ENCODE measurements around the gene SCYGR7. TPM values are rescaled to one million over a fixed set of nuclear protein-coding genes. Genes with fewer than 3 reads are reported as not detected.
"Not testable (repeated sequence)": the region's sequence is repeated elsewhere in the genome, so short reads cannot be mapped to it uniquely, and the experiment has no call there.

The SCYGR7 gene, protein sequence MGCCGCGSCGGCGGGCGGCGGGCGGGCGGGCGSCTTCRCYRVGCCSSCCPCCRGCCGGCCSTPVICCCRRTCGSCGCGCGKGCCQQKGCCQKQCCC
- not detected in 2 replicates for total RNA-seq

DNA sequence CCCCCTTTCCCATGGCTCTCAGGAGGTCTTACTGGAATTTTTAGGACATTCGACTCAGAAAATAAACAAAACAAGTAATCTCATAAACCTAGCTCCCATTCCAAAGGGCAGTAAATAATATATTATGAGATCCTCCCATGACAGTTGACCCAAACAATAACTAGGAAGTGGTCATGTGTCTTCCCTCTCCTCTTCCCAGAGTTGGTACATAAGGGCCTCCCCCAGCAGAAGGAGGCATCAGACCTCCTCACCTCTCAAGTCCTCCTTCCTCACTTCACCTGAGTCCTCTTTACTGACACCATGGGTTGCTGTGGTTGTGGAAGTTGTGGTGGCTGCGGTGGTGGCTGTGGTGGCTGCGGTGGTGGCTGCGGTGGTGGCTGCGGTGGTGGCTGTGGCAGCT lies at the start of gene SCYGR7:
TSS of gene SCYGR7 (plus strand) at position 301 of the 400 bp plus-strand sequence. CDS start at position 301, 0 bp downstream.
- no peak for DNase-seq

DNA sequence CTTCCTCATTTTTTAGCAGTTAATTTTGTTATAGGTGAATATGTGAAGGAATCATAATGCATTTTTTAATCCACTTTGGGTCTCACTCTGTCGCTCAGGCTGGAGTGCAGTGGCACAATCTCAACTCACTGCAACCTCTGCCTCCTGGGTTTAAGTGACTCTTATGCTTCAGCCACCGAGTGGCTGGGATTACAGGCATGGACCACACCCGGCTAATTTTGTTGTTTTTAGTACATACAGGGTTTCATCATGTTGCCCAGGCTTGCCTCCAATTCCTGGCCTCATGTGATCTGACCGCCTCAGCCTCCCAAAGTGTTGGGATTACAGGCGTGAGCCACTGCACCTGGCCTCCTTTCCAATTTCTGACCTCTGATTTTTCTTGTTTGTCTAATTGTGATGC lies 43.9 kb upstream of the SCYGR7 start:
- DNase-seq: no peak

DNA sequence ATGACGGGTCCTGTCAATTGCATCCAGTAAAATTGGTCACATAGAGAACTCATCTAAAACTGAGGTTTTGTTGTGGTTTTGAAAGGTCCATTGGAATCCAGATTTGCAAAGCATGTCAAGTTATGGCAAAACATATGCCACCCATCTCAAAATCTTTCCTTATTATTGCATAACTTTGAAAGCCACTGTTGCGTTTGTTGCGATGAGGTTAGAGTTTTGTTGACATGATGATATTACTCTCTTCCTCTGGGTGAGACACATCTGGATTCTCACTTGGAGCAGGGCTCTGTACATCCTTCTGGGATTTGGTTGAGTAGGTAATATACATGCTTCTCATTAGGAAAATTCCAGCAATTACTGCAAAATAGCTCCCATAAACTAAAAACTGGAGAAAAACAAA lies 40.9 kb upstream of the SCYGR7 start:
- DNase-seq: no peak

DNA sequence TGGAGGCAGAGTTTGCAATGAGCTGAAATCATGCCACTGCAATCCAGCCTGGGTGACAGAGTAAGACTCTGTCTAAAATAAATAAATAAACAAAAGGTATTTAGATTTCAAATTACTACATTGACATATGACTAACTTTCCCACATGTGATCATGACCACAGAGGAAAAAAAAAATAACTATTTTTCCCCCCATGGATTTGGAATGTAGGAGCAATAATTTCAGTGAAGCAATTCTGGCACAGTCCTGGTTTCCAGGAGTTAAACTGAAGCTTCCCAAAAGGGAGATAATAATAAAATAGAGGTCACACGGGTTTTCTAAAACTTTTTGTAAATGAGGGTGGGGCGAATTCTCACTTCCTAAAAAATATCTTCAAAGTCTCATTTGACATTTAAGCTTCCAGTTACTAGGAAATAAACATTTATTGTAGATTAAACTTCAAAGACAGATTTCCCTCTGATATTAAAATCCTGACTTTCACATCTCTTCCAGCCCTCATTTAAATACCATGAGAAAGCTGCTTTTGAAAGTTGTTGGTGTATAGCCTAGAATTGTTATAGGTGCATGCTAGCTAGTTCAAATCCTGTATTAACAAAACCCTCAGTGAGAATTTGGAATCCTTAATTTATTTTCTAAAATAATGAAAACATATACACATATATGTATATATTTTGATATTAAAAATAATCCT lies 31.0 kb upstream of the SCYGR7 start:
- DNase-seq: no peak

DNA sequence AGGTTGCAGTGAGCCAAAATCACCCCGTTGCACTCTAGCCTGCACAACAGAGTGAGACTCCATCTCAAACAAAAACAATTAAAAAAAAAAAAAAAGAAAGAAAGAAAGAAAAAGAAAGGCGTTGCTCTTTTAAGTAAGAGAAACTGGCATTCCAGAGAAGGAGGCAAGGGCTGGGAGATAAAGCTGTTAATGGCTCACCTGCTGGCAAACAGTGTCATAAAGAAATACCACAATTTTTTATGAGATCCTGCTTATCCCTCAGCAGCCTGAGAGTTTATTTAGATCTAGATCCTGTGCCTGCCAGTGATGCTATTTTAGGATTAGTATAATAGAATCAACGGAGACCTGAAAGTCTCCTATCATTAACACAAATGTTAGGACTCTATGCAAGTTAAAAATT lies 26.6 kb upstream of the SCYGR7 start:
- no peak for DNase-seq

DNA sequence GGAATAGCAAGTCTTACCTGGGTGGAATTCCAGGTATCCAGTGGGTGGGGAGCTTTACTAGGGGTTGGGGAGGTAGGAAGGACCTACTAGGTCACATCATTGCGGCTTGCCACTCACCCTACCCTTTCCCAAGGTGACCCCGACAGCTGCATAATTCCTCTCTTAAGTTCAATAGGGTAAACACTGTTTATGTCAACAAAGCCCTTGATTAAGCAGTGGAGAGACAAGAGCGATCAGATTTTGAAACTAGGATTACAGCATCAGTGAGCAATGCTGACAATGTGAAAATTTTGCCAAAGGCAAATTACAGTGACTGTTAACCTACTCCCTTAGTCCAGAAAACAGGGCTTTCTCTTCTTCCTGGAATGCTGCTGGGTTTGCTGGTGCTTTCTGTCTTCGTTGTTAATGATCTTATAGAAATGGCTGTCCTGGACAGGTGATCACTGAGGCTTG lies 24.8 kb upstream of the SCYGR7 start:
- DNase-seq: no peak

DNA sequence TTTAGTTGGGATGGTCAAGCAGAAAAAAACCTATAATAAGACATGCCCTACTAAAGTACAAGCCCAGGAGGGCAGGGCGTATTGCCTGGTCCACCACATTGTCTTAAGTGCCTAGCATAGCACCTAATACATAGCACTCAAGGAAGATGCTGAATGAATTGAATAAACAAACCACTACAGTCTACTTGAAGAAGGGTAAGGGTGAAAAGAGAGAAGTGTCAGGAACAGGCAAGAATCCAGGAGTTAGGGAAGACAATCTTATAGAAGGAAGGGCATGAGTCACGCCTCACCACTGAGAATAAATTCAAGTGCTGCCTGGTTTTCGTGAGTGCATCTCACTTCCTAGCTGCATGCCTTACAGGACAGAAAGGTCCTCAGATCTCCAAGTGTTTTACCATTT lies 24.2 kb upstream of the SCYGR7 start:
- no peak for DNase-seq

DNA sequence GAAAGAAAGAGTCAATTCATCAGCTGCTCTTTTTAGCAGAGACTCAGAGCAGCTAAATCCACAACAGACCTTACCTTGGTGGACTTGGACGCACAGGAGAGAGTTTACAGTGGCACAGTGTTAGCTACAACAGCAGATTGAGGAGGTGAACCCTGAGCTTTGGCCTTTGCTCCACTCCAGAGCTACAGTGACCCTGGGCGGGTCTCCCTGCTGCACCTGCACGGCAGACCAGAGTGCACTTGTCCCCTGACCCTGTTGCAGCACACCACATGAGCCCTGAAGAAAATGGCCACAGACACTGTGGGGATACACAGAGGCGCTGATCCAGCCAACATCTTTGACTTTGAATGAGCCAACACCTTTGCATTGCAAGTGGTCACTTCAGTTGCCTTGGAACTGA lies 21.3 kb upstream of the SCYGR7 start:
- no peak for DNase-seq

DNA sequence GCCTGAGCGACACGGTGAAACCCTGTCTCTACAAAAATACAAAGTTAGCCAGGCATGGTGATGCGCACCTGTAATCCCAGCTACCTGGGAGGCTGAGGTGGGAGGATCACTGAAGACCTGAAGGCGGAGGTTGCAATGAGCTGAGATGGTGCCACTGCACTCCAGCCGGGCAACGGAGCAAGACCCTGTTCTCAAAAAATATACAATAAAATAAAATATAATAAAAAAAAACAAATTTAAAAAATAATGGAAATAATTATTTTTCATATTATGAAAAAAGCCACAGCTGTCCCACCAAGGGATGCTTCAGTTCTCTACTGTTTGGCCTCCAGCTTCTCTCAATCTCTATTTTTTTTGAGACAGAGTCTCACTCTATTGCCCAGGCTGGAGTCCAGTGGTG lies 20.7 kb upstream of the SCYGR7 start:
- DNase-seq: no peak

DNA sequence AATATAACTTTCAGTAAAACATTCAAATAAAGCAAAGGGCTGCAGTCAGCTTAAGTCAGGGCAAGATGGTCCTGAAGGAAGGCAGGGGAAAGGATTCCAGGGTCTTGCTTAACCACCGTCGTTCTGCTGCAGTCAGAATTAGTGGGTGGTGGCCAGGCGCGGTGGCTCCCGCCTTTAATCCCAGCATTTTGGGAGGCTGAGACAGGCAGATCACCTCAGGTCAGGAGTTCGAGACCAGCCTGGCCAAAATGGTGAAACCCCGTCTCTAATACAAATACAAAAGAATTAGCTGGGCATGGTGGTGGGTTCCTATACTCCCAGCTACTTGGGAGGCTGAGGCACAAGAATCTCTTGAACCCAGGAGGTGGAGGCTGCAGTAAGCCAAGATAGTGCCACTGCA lies 17.1 kb upstream of the SCYGR7 start:
- no peak for DNase-seq

DNA sequence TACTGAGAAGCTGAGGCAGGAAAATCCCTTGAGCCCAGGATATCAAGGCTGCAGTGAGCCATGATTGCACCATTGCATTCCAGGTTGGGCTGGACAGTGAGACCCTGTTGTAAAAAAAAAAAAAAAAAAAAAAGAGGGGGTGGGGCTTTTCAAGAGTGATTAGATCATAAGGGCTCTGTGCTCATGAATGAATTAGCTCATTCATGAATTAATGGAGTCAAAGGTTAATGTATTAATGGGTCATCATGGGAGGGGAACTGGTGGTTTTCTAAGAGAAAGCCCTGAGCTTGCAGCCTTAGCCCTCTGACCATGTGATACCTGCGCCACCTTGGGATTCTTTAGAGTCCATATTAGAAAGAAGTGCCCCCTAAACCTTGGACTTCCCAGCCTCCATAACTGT lies 14.8 kb upstream of the SCYGR7 start:
- no peak for DNase-seq

DNA sequence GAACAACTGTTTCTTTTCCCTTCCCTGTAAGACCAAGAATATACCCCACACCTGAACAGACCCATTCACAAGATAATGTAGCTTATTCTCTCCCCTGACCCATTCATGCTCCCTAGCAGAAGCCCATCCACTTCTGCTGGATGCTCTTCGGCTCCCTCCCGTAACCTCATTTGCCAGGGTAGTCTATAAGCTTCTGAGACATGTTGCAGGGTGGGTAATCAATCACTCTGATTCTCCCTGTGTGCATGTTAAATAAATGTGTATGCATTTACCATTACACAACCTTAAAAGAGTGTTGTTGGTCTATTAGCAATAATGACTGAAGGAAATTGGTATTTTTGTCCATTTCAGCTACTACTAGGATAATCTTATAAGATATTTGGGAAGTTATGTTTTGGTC lies 11.6 kb upstream of the SCYGR7 start:
- DNase-seq: no peak

DNA sequence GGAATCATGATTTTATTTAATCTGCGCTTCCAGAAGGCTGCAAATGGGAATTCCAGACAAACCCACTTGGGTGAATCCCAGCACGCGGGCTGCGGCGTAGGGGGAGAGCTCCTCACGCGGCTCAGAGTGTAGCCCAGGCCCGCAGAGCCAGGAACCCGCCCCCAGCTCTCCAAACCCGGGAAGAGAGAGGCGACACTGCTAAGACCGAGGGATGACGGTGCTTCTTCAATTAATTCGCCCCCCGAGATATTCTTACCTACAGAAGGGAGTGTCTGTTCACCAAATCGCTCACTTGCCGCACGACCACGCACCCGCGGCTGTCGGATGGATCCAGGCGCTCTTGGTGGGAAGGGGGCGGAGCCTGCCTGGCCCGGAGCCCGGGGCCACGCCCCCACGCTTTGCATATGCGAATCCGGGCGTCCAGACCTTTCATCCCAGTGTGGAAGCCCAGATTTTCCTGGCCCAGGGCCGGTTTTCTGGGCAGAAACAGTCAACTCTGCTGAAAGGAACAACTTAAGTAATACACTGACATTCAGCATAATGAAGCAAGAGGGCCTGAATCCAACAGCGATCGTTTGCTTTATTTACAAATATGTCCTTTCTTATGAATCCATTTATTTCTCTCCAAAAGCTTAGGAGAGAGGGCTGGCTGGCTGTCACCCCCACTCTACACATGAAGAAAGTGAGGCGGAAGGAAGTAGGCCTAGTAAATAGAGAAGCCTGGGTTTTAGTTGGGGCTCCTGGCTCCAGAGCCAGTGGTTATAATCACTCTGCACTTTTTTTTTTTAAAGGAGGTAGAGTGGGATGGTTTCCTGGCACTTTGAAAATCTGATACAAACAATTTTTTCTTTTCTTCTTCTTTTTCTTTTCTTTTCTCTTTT lies 10.2 kb upstream of the SCYGR7 start, which contains the start of gene SLC19A3:
TSS of gene SLC19A3 (minus strand) at position 342 of the 881 bp plus-strand sequence. CDS start 15,710 bp downstream, outside the sequence.
- peak; percentile 69 for DNase-seq

DNA sequence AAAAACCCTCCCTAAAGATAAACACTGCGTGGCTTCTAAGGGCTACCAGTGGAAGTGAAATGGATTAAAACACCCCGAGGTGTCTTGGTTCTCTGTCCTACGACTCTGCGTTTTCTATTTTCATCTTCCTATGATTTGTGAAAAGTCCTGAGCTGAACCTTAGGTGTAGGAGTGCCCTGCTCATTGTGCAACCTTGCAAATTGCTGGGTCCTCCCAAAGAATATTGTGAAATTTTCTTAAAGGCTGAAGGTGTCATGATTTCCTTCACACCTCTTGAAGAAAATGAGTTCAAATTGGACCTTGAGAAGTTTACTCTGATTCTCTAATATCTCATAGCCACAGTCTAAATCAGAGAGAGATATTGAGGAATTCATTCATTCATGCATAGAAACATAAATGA lies 8.5 kb upstream of the SCYGR7 start:
- DNase-seq: no peak

DNA sequence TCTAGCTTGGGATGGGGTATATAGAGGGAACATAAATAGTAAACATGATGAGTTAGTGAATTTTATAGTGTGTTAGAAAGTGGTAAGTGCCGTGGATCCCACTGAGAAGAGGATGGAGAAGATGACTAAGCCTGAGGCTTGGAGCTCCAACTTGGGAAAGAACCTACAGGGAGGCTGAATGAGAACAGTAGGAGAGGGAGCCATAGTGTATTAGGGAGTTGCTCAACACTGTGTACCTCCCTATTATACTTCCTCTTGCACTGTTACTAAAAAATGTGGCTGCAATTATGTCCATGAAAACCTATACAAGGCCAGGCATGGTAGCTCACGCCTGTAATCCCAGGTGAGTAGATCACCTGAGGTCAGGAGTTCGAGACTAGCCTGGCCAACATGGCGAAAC lies 7.5 kb upstream of the SCYGR7 start:
- DNase-seq: no peak

DNA sequence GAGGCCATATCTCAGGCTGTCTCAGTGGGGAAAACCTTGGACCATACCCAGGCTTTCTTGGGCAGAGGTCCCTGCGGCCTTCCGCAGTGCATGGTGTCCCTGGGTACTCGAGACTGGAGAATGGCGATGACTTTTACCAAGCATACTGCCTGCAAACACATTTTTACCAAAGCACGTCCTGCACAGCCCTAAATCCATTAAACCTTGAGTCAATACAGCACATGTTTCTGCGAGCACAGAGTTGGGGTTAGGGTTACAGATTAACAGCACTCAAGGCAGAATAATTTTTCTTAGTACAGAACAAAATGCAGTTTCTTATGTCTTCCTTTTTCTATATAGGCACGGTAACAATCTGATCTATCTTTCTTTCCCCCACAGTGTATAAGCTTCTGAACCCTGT lies 5.3 kb upstream of the SCYGR7 start:
- not testable (repeated sequence) for DNase-seq

DNA sequence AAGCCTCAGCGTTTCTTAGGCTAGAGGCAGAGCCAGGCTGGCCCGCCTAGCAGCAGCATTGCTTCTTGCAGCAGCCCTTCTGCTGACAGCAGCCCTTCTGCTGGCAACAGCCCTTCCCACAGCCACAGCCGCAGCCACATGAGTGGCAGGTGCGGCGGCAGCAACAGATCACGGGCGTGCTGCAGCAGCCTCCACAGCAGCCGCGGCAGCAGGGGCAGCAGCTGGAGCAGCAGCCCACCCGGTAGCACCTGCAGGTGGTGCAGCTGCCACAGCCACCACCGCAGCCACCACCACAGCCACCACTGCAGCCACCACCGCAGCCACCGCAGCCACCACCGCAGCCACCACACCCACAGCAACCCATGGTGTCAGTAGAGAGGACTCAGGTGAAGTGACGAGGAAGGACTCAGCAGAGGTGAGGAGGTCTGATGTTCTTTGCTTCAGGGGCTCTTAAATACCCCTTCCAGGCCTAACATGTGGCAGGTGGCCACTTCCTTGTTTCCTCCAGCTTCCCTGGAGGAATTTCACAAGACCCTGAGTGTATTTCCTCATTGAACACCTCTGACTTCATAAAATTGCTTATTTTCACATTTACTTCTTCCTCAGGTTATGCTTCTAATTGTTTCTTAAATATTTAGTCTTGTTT lies 3.6 kb upstream of the SCYGR7 start, which contains the start of gene SCYGR6:
TSS of gene SCYGR6 (minus strand) at position 364 of the 646 bp plus-strand sequence. CDS start at position 364, 0 bp downstream.
- no peak for DNase-seq

DNA sequence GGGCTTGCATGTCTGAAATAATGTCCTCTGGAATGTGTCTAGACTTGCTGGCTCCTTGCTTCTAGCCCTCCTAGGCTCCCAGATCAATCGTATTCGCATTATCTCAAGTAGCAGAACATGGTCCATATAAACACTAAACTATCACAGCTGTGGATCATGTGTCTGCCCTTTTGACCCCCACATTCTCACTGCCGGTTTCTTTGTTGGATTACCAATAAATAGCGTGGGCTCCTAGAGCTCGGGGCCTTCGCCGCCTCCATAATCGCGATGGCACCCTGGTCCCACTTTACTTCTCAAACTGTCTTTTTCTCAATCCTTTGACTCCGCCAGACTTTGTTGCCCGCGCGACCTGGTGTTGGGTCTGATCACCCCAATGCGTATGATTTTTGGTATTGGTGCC lies 11.2 kb downstream of the SCYGR7 start:
- no peak for DNase-seq

DNA sequence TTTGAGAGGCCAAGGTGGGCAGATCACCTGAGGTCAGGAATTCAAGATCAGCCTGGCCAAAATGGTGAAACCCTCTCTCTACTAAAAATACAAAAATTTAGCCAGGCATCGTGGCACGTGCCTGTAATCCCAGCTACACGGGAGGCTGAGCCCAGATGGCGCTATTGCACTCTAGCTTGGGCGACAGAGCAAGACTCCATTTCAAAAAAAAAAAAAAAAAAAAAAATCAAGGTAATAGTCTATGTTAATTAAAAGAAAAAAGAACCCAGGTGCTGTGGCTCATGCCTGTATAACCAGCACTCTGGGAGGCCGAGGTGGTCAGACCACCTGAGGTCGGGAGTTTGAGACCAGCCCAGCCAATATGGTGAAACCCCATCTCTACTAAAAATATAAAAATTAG lies 12.6 kb downstream of the SCYGR7 start:
- DNase-seq: peak; percentile 28

DNA sequence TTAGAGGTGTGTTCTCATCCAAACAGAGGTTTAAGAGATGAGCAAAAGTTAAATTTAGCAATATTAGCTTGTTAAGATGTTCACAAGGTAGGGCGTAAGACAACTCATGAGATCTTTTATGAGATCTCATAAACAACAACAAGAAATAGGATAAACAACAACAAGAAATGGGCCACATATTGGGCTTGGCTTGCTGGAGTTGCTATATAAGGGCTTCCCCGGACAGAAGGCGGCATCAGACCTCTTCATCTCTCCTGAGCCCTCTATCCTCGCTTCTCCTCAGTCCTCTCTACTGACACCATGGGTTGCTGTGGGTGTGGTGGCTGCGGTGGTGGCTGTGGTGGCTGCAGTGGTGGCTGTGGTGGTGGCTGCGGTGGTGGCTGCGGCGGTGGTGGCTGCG lies 17.5 kb downstream of the SCYGR7 start, which contains the start of gene SCYGR8:
TSS of gene SCYGR8 (plus strand) at position 301 of the 400 bp plus-strand sequence. CDS start at position 301, 0 bp downstream.
- DNase-seq: no peak

DNA sequence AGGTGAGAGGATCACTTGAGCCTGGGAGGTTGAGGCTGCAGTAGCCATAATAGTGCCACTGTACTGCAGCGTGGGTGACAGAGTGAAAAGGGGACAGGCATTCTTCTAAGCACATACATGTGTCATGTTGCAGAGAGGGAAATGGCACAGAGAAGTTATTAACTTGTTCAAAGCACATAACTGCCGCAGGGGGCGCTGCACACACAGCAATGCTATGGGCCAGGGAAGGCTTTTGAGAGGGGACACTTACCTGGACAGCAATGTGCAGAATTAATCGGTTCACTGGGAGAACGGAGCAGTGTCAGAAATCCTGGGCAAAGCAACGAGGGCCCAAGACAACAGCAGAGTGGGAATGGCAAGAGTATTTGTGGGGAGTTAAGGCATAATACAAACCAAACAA lies 19.9 kb downstream of the SCYGR7 start:
- peak; percentile 29 for DNase-seq

DNA sequence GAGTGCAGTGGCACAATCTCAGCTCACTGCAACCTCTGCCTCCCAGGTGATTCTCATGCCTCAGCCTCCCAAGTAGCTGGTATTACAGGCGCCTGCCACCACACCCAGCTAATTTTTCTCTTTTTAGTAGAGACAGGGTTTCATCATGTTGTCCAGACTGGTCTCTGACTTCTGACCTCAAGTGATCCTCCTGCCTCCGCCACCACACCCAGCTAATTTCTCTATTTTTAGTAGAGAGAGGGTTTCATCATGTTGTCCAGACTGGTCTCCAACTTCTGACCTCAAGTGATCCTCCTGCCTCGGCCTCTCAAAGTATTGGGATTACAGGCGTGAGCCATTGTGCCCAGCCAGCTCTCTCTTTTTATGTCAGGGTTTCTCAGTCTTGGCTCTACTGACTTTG lies 28.1 kb downstream of the SCYGR7 start:
- DNase-seq: not testable (repeated sequence)
